Measurements from ENCODE around the gene CHCHD6. TPM values are rescaled to one million over a fixed set of nuclear protein-coding genes. Genes with fewer than 3 reads are reported as not detected.
A peak's percentile ranks its signal among the peaks of the same experiment; 100 is the strongest.

CHCHD6 gene
- total and polyA plus RNA-seq, 8 donors, result 5.0 to 10.9 (median 6.0) TPM

- Histone ChIP-seq H3K4me3 (no peak overlapping the region), H3K27me3 (no peaks in the 10 kb centered on the region), H3K9me3 (no peaks in the 10 kb centered on the region), H3K4me1 (peaks cover 0 to 4% (median 0%) of the 10 kb centered on the region in 3 donors), H3K36me3 (no peaks in the 10 kb centered on the region), H3K27ac (no peak overlapping the region)
- intact Hi-C loops (cut with DNase I), result no loop called here
- FAIRE-seq (no peak), DNase-seq (no peak), ATAC-seq (peak in 2 of 4 donors; percentile 43 to 50)
- no peak for TF ChIP-seq CTCF (IDR thresholded peaks at IDR 0.05)
- WGBS, 2 donors, result 76 to 78% methylated on average over 5 of the region's 5 CpGs
These were observed 217.2 kb downstream of the CHCHD6 start for GRCh38 chr3:126921085-126921824.

- H3K4me1 ChIP-seq, result peaks cover 0 to 4% (median 0%) of the 10 kb centered on the region in 3 donors
These were observed 218.4 kb downstream of the CHCHD6 start for GRCh38 chr3:126922466-126922865.

GRCh38 chr3:126923423-126923822, 219.4 kb downstream of the CHCHD6 start:
- peaks cover 0 to 4% (median 0%) of the 10 kb centered on the region in 3 donors for H3K4me1 ChIP-seq
- H3K27me3 ChIP-seq, result no peaks in the 10 kb centered on the region
- no peak for TF ChIP-seq CTCF (IDR thresholded peaks at IDR 0.05)
- no peak overlapping the region for H3K27ac ChIP-seq
- no peak for DNase-seq
- no peaks in the 10 kb centered on the region for H3K36me3 ChIP-seq
- 91 to 95% methylated on average over 6 of the region's 6 CpGs for WGBS, 2 donors
- intact Hi-C loops (cut with DNase I), result no loop called here
- ATAC-seq, result no peak
- no peak for FAIRE-seq
- H3K9me3 ChIP-seq, result no peaks in the 10 kb centered on the region
- no peak overlapping the region for H3K4me3 ChIP-seq

More at GRCh38 chr3:126922466-126922865, 218.4 kb downstream of the CHCHD6 start:
- WGBS, 2 donors, result 85 to 88% methylated on average over 4 of the region's 4 CpGs
- TF ChIP-seq CTCF (IDR thresholded peaks at IDR 0.05), result no peak
- H3K36me3 ChIP-seq, result no peaks in the 10 kb centered on the region
- DNase-seq (no peak), FAIRE-seq (no peak), ATAC-seq (no peak)
- H3K9me3 ChIP-seq, result no peaks in the 10 kb centered on the region
- intact Hi-C loops (cut with DNase I), result no loop called here
- no peak overlapping the region for H3K4me3 ChIP-seq
- H3K27ac ChIP-seq, result no peak overlapping the region
- H3K27me3 ChIP-seq, result no peaks in the 10 kb centered on the region

GRCh38 chr3:126923895-126924294, 219.9 kb downstream of the CHCHD6 start:
- Histone ChIP-seq H3K36me3 (no peaks in the 10 kb centered on the region), H3K4me3 (no peak overlapping the region), H3K27ac (no peak overlapping the region), H3K27me3 (no peaks in the 10 kb centered on the region), H3K9me3 (no peaks in the 10 kb centered on the region), H3K4me1 (peaks cover 0 to 4% (median 0%) of the 10 kb centered on the region in 3 donors)
- ATAC-seq, result no peak
- no peak for FAIRE-seq
- TF ChIP-seq CTCF (IDR thresholded peaks at IDR 0.05), result no peak
- intact Hi-C loops (cut with DNase I), result no loop called here
- 95 to 96% methylated on average over 7 of the region's 7 CpGs for WGBS, 2 donors
- DNase-seq, result no peak

GRCh38 chr3:126924458-126924857, 220.4 kb downstream of the CHCHD6 start:
- no peak for FAIRE-seq
- Histone ChIP-seq H3K27ac (no peak overlapping the region), H3K4me3 (no peak overlapping the region), H3K4me1 (peaks cover 0 to 4% (median 0%) of the 10 kb centered on the region in 3 donors), H3K9me3 (no peaks in the 10 kb centered on the region), H3K27me3 (no peaks in the 10 kb centered on the region), H3K36me3 (no peaks in the 10 kb centered on the region)
- intact Hi-C loops (cut with DNase I), result no loop called here
- ATAC-seq, result peak in 1 of 4 donors; percentile 24
- no peak for DNase-seq
- WGBS, 2 donors, result 90 to 92% methylated on average over 2 of the region's 2 CpGs
- no peak for TF ChIP-seq CTCF (IDR thresholded peaks at IDR 0.05)

Measured in pancreas (tissue), 10 donors.